Measurements from ENCODE around the gene GTF2H4.
"Not testable (repeated sequence)": the region's sequence is repeated elsewhere in the genome, so short reads cannot be mapped to it uniquely, and the experiment has no call there.

Gene GTF2H4

DNA sequence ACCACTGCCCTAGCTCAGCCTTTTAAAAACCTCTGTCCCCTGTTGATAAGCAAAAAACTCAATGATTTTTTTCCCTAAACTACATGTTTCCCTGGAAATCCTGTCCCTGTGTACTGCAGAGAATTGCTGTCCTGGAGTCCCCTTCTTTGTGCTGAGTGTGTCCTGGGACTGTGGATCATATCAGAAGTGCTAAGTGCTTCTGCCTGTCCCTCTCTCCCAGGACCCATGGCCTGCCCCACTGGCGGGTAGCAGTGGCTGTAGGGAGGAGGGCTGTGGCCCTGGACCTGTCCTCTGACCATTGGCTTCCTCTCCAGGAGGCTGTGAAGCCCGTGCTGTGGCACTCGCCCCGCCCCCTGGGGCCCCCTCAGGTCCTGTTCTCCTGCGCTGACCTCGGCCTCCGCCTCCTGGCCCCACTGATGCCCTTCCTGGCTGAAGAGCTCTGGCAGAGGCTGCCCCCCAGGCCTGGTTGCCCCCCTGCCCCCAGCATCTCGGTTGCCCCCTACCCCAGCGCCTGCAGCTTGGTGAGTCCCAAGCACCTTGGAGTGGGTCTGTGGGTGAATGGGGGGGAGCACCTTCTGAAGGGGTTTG lies 16.1 kb downstream of the GTF2H4 start:
- DNase-seq (ENCODE audit: low read depth, low spot score), result not testable (repeated sequence)

DNA sequence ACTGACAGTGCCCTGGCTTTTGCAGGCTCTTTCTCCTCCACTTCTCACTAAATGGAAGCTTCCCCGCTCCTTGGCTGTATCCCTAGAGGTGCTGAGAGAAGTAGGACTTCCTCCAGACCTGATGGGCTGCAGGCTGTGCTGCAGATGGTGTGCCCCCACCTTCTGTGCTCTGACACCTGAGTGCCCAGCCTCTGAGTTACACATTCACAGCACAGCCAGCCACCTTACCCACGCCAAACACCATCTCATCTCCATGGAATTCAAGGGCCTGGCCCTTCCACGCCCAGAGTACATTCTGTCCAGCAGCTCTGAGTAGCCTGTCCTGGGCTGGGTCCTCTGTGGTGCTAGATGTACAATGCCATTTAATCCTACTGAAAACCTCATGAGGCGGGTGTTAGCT lies 18.6 kb downstream of the GTF2H4 start:
- DNase-seq (ENCODE audit: low read depth, low spot score), result no peak

GRCh38 chr6:30927080-30927479 lies 19.1 kb downstream of the GTF2H4 start:
- not testable (repeated sequence) for DNase-seq (ENCODE audit: low read depth, low spot score)

DNA sequence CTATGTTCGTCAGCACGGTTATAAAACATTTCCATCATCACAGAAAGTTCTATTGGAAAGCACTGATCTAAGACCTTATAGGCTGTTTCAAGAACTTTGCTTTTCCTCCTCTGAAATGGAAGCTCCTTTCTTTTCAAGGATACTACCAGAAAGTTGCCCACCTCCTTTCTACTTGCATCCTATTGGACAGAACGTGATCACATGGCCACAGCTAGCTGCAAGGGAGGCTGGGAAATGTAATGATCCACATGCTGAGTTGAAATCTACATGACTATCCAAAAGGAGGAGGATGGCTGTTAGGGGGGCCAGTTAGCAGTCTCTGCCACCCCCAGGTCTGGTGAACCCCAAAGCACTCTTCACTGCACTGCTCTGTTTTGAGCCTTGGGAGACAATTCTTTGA lies 20.7 kb downstream of the GTF2H4 start:
- DNase-seq (ENCODE audit: low read depth, low spot score), result no peak

DNA sequence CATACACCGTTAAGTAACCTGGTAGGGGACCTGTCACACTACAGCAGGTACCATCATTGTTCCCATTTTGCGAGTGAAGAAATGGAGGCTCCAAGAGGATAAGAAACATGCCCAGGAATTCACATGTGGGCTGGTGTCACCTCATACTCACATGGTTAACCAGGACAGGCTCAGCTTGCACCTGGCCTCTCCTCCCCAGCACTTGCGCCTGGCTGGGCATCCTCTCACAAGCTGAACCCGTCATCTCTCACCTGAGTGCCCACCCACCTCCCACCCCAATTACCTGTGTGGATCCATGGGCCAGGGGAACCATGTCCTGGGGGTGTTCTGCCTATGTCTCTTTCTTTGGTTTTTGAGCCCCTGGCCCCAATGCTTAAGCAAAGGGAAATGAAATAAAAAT lies 22.5 kb downstream of the GTF2H4 start:
- DNase-seq (ENCODE audit: low read depth, low spot score), result no peak

DNA sequence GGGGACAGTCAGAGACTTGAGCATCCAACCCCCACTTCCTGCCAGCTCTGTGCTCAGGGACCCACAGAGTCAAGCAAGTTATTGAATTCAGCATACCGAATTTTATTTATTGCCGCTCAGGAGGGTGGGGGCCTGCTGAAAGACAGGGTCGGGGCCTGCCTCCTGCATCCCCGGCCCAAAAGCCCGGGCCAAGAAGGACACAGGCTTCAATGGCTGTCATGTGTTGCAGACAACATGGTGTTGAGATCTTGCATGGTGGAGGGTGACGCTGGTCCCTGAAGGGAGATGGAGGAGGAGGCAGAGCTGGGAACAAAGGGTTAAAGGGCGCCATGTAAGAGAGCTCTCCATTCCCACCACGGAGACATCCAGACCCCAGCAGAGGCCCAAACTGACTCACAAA lies 23.3 kb downstream of the GTF2H4 start:
- no peak for DNase-seq (ENCODE audit: low read depth, low spot score)

- no peak for DNase-seq (ENCODE audit: low read depth, low spot score)
These were observed 24.1 kb downstream of the GTF2H4 start, which contains the start of gene SFTA2 for GRCh38 chr6:30931969-30932645. SFTA2 (minus strand) TSS chr6:30932170; CDS start chr6:30932096, 74 bp downstream.

GRCh38 chr6:30932665-30933365 lies 24.8 kb downstream of the GTF2H4 start:
- no peak for DNase-seq (ENCODE audit: low read depth, low spot score)

- no peak for DNase-seq (ENCODE audit: low read depth, low spot score)
These were observed 27.0 kb downstream of the GTF2H4 start for GRCh38 chr6:30935018-30935417.

GRCh38 chr6:30937265-30937664 lies 29.3 kb downstream of the GTF2H4 start:
- DNase-seq (ENCODE audit: low read depth, low spot score), result no peak

GRCh38 chr6:30938730-30939129 lies 30.7 kb downstream of the GTF2H4 start:
- no peak for DNase-seq (ENCODE audit: low read depth, low spot score)

DNA sequence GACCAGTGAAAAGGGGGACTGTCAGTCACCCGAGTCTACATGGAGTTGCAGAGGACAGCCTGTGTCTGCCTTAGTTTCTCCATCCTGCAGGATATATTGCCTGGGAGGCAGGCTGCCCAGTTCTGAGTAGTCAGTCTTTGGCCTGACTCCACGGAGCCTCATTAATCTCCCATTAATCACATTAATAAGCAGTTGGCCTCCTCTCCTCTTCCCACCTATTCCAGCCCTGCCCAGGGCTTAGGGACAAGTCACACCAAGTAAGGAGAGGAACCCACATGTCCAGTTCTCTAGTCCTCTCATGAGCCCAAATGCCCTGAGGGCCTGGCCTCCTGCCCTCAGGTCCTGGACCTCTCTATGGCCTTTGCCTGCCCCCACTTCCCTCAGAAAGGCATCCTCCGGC lies 31.5 kb downstream of the GTF2H4 start:
- DNase-seq (ENCODE audit: low read depth, low spot score), result no peak

DNA sequence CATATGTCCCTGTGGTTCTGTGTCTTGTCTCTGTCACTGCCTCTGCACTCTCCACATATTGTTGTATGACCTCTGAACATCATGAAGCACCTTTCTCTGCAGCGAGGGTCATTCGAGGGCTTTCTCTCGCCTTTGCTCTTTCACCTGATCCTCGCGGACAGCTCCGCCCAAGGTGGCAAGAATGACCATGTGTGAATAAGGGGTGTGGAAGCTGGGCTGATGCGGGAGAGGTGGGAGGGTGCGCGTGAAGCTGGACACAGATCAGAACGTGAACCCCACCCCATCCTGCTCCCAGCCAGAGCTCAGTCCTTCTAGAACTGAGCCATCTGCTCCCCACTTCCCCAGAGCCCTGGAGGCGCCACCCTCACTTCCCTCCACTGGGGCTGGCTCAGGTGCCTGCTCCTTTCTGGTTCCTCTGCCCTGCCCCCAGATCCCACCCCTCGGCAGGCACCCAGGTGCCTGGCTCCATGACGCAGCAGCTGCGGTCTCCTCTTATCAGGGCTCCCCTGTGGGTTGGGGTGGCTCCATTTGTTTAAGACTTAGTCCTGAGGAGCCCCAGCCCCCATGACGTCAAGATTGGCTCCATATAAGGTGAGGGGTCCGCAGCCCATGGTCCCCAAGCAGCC lies 32.5 kb downstream of the GTF2H4 start, which contains the start of gene MUCL3:
MUCL3 (plus strand) TSS at position 613 of the 626 bp plus-strand sequence. CDS start 27 bp downstream, outside the sequence.
- no peak for DNase-seq (ENCODE audit: low read depth, low spot score)

DNA sequence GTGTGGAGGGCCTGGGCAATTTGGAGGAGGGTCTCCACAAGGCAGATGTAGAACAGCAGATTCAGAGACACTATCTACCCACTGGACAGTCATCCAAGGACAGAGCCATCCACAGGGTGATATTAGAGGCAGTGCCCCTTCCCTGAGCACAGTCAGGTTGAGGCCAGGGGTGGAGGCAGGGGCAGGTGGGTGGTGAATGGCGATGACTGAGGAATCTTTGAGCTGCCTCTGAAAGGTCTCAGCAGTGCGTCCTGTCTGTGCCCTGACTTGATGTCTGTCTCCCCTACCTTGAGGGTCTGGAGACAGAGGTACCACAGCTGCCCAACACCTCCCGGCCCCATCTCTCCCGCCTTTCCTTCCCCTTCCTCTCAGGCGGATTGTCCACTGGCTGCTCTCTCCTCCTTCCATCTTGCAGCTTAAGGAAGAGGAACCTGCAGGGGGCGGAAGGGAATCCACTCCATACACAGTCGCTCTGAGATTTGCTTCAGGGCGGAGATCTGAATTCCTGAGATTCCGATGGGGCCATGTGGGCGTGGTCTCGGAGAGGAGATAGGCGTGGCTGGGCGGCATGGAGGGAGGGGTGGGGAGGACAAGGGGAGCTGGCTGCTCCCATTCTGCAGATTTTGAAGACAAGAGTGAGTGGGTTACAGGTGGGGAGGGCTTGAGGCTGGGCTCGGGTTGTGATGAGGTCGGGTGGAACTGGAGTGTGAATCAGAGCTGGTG lies 34.5 kb downstream of the GTF2H4 start:
- no peak for DNase-seq (ENCODE audit: low read depth, low spot score)

- DNase-seq (ENCODE audit: low read depth, low spot score), result no peak
These were observed 36.0 kb downstream of the GTF2H4 start for GRCh38 chr6:30944051-30944450.

GRCh38 chr6:30945281-30945680 lies 37.3 kb downstream of the GTF2H4 start:
- DNase-seq (ENCODE audit: low read depth, low spot score), result no peak

GRCh38 chr6:30947231-30947630 lies 39.2 kb downstream of the GTF2H4 start:
- no peak for DNase-seq (ENCODE audit: low read depth, low spot score)

- no peak for DNase-seq (ENCODE audit: low read depth, low spot score)
These were observed 40.8 kb downstream of the GTF2H4 start for GRCh38 chr6:30948811-30949210.

- no peak for DNase-seq (ENCODE audit: low read depth, low spot score)
These were observed 44.0 kb downstream of the GTF2H4 start for GRCh38 chr6:30951907-30952469.

GRCh38 chr6:30954631-30955366 lies 46.8 kb downstream of the GTF2H4 start:
- DNase-seq (ENCODE audit: low read depth, low spot score), result no peak

Measured in activated naive CD8-positive, alpha-beta T cell treated with anti-CD3 and anti-CD28 coated beads, Interleukin-2, amount 50 U/mL, for 16 hours (primary cell).